Stimulated activated naive CD8-positive, alpha-beta T cell treated with anti-CD3 and anti-CD28 coated beads, Interleukin-15, Interleukin-2, amounts not matched to agents 100 U/mL and 50 U/mL, for 24 hours (primary cell): ENCODE results near the gene KCNK10.

ENCODE experiments used
- ATAC-seq: fragments of 150-1000 bp; cut with Tn5 transposase; one replicate; pipeline ENCODE4 v1.10.0; 2021
- DNase-seq: peaks from one replicate; pipeline ENCODE4 v3.0.0; 2021

Gene KCNK10

DNA sequence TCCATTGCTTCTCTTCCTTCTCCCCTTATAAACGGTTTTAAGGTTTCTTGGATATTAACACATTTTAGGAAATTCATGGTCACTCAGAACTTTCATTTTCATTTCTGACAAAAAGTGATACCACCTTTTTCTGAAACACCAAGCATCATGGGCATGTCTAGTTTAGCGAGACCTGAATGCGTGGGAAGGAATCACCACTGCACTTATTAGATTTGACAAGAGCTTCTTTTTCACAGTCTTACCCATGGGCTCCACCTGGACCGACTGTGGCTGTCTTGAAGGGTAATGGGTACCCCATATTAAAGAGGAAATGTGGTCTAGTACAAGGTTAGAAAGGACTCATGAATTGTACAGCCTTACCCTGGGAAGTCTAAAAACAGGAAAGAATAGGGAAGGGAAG, 95.4 kb downstream of the KCNK10 start:
- DNase-seq: no peak
- ATAC-seq: no peak

DNA sequence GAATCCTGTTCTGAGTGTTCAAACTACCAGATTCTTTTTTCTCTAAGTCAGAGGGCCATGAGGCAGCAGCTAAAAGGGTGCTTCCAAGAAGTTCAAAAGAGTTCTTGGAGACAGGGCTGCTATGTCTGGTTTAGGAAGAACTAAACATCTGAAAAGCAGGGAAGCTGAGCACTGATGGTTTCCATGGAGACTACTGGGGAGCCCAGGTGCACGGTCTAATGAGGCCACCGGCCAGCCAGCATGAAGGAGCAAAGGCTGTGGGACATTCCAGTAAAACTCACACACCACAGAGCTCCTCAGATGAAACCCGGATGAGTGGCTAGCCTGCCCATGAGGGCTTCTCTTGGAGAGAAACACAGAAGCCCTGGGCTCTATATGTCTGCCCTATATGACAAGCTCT, 97.3 kb downstream of the KCNK10 start:
- DNase-seq: no peak
- no peak for ATAC-seq

GRCh38 chr14:88218119-88218915, 104.8 kb downstream of the KCNK10 start:
- no peak for ATAC-seq

GRCh38 chr14:88212691-88213090, 110.4 kb downstream of the KCNK10 start:
- no peak for ATAC-seq

More at GRCh38 chr14:88218119-88218915, 104.8 kb downstream of the KCNK10 start:
- DNase-seq: no peak

DNA sequence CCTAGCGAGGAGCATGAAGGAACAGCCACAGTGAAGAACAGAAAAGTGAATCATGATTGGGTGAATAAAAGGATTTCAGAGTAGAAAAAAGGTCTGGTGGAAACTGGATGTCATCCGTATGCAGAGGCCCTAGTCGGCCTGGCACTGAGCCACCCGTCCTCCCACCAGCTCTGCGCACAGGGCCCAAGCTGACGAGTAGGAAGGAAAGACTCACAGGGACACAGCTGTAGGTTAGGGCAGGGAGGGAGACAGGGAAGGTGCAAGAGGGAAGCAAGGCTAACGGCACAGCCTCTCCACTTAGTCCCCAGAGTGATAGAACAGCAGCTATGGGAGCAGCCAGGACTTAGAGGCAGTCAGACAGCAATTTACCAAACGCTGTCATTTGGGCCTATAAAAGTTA, 112.6 kb downstream of the KCNK10 start:
- DNase-seq: no peak
- ATAC-seq: no peak

More at GRCh38 chr14:88212691-88213090, 110.4 kb downstream of the KCNK10 start:
- DNase-seq: no peak

DNA sequence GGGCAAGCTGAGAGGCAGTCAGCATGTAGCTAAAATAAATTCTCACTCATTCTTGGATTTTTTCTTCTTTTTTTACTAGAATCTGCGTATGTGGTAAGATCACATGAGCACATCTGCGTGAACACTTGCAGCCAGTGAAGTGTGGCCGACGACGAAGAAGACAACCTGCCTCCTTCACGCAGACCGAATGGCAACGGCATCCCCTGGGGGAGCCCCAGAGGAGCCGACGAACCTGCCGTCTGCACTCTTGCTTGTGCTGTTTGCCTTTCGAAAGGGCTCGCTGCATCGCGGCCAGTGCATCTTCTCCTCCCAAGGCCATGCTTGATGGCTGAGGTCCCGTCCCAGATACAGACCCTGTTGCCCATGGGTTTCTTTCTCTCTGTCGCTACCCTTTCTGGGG, 113.8 kb downstream of the KCNK10 start:
- ATAC-seq (no peak), DNase-seq (no peak)

GRCh38 chr14:88208858-88209257, 114.2 kb downstream of the KCNK10 start:
- no peak for ATAC-seq
- DNase-seq: no peak

- DNase-seq: no peak
Measured at GRCh38 chr14:88204221-88204620, 118.8 kb downstream of the KCNK10 start.

DNA sequence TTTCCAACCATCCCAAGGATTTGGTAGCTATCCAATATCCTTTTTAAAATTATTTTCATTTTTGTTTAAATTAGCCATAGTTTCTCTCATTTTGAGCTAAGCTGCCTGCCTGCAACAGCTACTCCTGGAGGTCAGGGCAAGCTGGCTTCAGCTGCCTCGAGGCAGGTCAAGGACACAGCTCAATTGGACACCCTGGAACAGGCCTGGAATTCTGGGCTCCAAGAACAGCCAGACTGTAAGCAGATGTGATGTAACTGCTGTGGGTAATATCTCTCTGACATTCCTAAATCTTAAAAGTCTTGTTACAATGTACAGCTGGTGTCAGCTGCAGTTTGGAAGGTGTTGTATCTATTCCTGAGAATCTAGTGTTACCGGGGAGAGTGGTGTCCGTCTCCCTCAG, 119.8 kb downstream of the KCNK10 start:
- ATAC-seq: no peak

More at GRCh38 chr14:88204221-88204620, 118.8 kb downstream of the KCNK10 start:
- ATAC-seq: no peak

DNA sequence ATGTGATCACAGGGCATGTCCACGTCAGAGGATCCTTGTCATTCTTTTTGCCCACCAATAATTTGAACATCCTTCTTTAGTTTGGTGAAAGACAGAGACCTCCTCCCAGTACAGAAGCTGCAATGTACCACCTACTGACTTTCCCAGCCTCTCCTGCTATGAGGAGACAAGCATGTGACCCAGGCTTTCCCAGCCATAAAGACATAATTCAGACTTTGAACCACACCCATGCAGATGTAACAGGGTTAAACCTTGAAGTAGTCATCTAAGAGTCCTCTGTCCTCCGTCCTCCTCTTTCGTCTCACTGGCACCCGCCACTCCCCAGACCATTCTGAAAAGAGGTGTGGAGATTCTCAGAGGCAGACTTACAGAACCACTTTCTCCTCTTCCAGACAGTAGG, 120.8 kb downstream of the KCNK10 start:
- DNase-seq: no peak
- no peak for ATAC-seq

More for the DNA sequence above, 119.8 kb downstream of the KCNK10 start:
- DNase-seq: no peak

GRCh38 chr14:88201851-88202250, 121.2 kb downstream of the KCNK10 start:
- DNase-seq (no peak), ATAC-seq (no peak)

DNA sequence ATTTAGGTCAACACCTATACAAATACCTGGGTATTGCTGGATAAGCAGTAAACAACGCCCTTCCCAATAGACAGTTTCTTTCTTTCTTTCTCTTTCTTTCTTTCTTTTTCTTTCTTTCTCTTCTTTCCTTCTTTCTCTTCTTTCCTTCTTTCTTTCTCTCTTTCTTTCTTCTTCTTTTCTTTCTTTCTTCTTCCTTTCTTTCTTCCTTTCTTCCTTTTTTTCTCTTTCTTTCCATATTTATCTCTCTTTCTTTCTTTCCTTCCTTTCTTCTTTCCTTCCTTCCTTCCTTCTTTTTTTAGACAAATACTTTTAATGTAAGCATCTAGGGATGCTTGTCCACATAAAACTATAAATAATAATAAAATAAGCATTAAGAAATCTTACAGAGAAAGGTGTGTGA, 123.2 kb downstream of the KCNK10 start:
- DNase-seq (no peak), ATAC-seq (no peak)

- ATAC-seq: no peak
- DNase-seq: no peak
Measured at GRCh38 chr14:88198446-88198845, 124.6 kb downstream of the KCNK10 start.

DNA sequence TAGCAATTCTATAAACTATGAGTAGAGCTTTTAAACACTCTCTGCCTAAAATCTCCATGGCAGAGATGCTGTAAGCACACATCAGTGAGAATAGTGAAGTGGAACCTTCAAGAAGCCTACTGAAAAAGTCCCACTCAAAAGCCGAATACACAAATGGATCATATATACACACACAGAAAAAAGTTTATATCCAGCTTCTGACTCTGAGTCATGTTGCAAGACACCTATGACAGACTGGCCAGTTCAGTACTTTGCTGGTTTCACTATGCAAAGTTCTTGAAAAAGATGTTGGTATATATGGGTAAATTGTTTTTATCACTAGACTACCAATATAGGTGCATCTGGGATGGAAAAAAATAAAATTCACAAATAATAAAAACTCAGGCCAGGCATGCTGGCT, 126.1 kb downstream of the KCNK10 start:
- no peak for ATAC-seq
- DNase-seq: no peak

DNA sequence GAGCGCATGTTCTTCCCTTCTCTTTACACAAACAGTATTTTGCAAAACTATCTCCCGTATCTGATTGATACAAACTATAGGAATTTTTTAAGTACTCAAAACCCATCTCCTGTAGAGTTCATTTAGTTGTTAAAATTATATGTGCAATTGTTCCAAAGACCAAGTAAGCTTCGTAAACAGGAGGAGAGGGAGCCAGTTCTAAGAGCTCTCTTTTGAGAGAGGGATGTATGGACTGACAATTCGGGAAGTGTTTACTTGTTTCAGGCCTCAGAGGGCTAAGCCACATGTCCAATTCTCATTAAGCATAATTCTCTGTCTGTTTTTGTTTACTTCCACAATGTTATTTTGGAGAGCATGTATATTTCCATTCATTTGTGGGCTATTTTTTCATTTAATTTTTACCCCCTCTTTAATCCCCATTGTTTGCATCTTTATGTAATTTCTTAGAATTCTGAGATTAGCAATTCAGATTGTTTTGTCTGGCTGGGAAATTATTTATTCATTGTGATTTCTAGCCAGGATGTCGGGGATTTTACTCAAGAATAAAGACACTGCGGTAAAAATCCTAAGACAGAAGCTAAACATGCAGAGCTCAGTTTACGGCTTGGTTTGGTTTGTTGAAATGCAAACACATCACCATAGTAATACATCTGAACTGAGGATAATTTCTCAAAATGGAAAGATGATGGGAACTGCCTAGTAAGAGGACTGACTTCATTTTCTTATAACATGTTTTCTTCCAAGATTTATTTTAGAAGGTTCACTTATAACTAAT, 126.8 kb downstream of the KCNK10 start:
- ATAC-seq: no peak
- no peak for DNase-seq

DNA sequence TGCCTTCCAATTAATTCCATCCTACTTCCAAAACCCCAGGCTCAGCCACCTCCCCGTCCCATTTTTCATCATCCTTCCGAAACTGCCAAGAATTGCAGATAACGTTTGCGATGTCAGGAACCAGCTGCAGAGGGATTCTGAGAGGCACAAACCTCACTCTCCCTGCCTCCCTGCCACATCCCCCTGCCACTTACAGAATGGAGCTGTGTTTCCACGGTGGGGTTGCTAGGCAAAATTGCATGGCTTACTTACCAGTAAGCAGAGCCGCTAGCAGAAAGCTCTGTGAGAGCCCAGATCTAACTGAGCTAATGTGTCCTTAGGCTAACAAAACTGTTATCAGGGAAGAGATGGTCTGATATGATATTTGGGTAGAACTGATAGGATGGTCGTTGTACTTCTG, 127.4 kb downstream of the KCNK10 start:
- ATAC-seq (no peak), DNase-seq (no peak)

- DNase-seq: no peak
Measured at GRCh38 chr14:88194531-88194930, 128.5 kb downstream of the KCNK10 start.

DNA sequence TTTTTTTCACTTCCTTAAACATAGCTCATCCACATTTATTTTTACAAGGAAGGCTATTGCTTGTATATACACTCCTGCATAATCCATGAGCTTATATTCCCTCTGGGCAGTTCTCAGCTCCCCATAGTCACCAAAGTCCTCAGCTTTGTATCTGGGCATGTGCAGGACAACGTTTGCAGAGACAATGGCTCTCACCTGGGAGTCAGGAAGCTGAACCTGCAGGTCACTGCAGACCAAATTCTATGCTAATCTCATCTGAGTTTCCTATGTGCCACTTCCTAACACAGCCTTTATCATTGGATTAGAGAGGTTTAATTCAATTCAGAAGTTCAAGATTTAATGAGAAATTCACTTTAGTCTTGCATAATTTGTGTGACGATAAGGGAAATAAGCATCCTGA, 131.5 kb downstream of the KCNK10 start:
- ATAC-seq (no peak), DNase-seq (no peak)

More at GRCh38 chr14:88194531-88194930, 128.5 kb downstream of the KCNK10 start:
- no peak for ATAC-seq

- peak; percentile 70 for DNase-seq
- ATAC-seq: peak; percentile 28
Measured at GRCh38 chr14:88189417-88190191, 133.5 kb downstream of the KCNK10 start.

- ATAC-seq (no peak), DNase-seq (no peak)
Measured at GRCh38 chr14:88188745-88189416, 134.2 kb downstream of the KCNK10 start.

DNA sequence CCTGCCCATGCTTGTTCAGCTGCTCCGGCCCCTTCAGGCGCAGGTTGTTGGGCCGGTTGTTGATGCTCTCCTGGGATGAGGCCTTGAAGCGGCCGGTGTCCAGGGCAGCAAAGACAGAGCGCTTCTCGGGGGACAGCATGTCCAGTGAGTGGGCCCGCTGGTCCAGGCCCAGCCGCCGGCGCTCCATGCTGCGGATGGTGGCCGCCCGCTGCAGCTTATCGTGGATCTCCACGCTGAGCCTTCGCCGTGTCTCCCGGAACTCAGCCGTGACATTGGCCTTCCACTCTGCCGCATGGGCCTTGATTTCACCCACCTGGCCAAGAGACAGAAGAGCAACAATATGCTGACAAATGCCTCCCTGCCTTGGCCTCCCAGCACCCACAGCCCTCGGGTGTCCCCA, 137.2 kb downstream of the KCNK10 start:
- no peak for DNase-seq
- ATAC-seq: no peak

- no peak for ATAC-seq
Measured at GRCh38 chr14:88184956-88185355, 138.1 kb downstream of the KCNK10 start.

More at GRCh38 chr14:88184956-88185355, 138.1 kb downstream of the KCNK10 start:
- no peak for DNase-seq
